ENCODE data around the gene DENND2D.
"Not testable (repeated sequence)": the region's sequence is repeated elsewhere in the genome, so short reads cannot be mapped to it uniquely, and the experiment has no call there.

DENND2D gene

DNA sequence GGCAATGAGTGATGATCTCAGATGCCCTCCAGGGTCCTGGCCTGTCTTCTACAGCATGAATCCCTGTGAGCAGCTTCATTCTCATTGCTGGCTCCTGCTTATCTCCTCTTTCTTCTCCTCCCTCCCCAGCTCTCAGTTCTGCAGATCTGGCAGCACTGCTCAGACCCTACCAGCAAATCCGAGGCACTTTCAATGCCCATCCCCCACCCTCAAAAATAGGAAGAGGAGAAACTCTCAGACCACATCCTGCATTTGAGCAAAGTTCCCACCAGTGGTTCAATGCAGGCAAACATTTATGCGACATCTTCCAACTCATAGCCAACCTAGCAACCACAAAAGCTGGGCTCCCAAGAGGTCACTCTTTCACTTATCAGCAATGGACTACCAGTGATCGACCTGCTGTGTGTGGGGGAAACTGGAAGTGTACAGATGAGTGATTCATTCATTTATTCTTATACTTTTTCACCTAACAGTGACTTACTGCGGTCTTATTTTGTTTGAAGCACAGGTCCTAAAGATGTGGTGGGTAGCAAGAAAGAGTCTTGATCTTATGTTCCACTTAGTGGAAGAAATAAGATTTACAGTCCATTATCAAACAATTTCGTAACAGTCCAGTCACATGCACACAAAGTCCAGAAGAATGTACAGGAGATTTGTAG, 21.3 kb upstream of the DENND2D start:
- DNase-seq, result peak in 3 of 14 donors; percentile 17 to 22 (median 18)

DNA sequence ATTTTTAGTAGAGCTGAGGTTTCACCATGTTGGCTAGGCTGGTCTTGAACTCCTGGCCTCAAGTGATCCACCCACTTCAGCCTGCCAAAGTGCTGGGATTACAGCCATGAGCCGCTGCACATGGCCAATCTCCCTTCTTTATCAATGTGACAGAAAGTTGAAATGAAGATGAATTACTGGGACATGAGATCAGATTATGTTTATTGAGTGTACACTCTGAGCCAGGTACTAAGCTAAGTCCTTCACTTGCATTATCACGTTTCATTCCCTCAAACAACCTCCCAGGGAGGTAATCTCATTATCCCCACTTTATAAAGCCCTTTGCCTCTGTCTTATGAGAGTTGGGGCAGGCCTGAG, 20.8 kb upstream of the DENND2D start:
- no peak for DNase-seq

- no peak for DNase-seq
Measured at GRCh38 chr1:111220302-111220890, 19.9 kb upstream of the DENND2D start.

GRCh38 chr1:111219557-111220286, 19.3 kb upstream of the DENND2D start:
- DNase-seq, result peak in 2 of 14 donors; percentile 22 to 24

DNA sequence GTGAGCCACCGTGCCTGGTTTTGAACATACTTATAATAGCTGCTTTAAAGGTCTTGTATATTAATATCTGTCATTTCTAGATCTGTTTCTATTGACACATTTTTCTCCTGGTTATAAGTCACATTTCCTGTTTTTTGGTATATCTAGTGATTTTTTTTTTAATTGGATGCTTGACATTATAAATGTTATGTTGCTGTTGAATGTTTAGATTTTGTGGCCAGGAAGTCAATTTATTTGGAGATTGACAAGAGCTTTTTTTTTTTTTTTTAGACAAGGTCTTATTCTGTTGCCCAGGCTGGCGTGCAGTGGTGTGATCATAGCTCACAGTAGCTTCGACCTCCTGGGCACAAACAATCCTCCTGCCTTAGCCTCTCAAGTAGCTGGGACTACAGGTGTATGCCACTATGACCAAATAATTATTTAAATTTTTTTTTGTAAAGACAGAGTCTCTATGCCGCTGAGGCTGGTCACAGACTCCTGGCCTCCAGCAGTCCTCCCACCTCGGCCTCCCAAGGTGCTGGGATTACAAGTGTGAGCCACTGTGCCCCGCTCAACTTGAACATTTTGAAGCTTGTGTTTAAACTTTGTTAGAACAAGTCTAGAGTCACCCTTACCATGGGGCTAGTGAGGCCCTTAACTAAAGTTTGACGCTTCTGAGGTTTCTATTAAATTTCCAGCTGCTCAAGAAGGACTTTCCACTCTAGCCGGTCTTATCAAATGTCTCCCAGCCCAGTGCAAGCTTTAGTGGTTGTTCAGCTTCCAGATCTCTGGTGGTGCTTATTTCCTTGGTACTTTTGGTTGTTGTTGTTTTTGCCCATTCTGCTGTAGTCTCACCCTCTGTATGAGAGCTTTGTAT, 18.5 kb upstream of the DENND2D start:
- DNase-seq, result no peak

DNA sequence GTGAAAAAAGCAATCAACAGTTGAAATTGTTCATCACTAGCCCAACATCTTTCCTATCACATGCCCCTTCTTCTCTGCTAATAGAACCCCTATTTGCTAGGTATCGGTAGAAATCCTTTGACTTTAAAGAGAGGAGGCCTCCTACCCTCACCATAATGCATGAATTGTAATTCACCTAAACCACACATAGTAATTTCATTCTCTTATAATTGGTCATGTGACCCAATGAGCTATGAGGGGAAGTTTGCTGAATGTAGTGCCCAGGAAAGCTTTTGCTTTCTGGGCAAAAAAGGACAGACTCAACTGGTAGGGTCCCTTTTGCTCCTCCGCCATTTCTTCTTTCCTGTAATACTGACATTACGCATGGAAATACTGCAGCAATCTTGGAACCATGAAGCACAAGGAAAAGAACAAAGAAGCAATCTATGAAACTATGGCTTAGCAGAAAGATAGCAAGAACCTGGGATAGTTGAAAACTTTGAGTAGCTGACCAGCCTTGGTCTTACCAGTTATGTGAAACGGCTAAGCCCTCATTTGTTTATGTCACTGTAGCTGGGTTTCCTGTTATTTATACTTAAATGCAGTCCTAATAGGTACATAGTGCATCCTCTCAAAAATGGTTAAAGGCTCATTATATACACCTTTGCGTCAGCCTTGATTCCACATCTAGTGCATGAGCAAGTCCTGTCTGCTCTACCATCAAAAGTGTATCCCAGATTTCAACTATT, 16.9 kb upstream of the DENND2D start:
- DNase-seq, result no peak

- DNase-seq, result no peak
Measured at GRCh38 chr1:111216751-111217150, 16.3 kb upstream of the DENND2D start.

- DNase-seq, result not testable (repeated sequence)
Measured at GRCh38 chr1:111215285-111215684, 14.8 kb upstream of the DENND2D start.

- DNase-seq, result no peak
Measured at GRCh38 chr1:111214884-111215283, 14.4 kb upstream of the DENND2D start.

- no peak for DNase-seq
Measured at GRCh38 chr1:111214074-111214801, 13.8 kb upstream of the DENND2D start.

DNA sequence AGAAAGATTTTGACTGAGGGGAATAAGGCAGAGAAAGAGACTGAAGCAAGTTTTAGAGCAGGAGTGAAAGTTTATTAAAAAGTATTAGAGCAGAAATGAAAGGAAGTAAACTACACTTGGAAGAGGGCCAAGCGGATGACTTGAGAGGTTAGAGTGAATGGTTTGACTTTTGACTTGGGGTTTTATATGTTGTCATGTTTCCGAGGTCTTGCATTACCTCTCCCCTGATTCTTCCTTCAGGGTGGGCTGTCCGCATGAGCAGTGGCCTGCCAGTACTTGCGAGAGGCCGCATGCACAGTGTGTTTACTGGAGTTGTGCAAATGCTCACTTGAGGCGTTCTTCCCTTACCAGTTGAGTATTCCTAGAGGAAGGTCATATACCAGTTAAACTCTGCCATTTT, 13.0 kb upstream of the DENND2D start:
- DNase-seq, result no peak

- DNase-seq, result no peak
Measured at GRCh38 chr1:111212634-111213335, 12.3 kb upstream of the DENND2D start.

DNA sequence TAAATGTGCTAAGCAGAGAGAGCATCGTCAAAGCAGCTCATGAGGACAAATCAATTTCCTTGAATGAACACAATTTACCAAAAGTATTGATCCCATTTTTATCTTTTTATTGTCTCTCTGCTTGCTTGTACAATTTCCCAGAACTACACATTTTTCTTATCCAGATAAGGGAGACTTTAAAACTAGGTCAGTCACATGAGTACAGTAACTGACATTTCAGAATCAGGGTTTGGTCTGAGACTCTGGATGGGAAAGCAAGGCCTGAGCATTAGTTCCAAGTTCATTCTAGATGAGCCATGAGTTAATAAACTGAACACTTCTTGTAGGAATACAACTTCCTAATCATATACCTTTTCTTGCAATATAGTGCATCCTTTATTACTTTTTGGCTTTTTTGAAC, 11.5 kb upstream of the DENND2D start:
- DNase-seq, result no peak

DNA sequence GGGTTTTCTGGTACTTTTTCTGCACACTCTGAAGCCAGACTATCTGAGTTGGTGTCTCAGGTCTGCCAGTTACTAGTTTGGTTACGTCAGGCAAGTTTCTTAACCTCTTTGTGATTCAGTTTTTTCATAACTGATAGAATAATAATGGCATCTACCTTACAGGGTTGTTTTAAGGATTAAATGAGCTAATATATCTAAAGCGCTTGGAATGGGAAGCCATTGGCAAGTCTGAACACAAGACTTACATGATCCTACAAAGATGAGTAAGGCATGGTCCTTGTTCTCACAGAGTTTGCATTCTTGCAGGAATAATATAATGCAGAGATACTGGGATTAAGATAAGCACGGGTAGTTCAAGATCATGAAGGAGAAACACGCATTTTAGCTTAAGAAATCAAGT, 9.2 kb upstream of the DENND2D start:
- no peak for DNase-seq

GRCh38 chr1:111208921-111209320, 8.5 kb upstream of the DENND2D start:
- no peak for DNase-seq

GRCh38 chr1:111205714-111206050, 5.2 kb upstream of the DENND2D start:
- DNase-seq, result no peak

GRCh38 chr1:111204983-111205713, 4.7 kb upstream of the DENND2D start:
- DNase-seq, result no peak

DNA sequence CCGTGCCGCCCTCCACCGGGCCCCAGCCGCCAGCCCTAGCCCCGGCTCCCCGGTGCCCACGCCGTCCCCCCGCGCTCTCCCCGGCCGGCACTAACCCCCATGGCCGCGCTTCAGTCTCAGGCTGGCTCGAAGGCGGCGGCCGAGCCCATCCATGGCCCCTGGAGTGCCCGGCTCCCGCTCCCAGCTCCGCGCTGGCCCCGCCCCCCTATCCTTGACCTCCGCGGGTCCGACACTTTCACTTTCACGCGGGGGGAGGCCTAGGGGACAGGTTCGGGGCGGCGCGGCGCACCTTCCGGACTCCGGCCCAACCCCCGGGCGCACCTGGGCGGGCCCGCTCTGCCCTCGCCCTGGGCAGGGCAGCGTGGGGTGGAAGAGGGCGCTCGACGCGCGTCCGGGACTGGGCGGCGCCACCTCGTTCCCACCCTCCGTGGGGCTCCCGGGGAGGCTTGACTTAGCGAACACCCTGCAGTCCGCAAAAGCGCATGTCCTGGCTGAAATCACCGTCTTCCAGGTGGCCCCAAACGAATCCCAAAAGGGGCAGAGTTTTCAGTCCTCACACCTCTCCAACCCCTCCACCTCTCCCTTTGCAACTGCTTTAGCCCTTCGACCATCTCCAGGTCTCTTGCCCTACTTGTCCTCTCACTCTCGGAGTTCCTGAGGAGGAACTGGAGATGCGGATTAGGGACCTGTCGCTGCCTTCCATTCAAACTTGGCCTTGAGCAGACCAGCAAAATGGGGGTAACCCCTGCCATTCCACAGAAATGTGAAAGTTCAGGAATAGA, 3.9 kb upstream of the DENND2D start:
- peak in 1 of 14 donors; percentile 54 for DNase-seq

- DNase-seq, result peak in 6 of 14 donors; percentile 18 to 68 (median 44)
Measured at GRCh38 chr1:111203681-111204200, 3.3 kb upstream of the DENND2D start.
